Activated T-cell treated with anti-CD3 and anti-CD28 coated beads, Interleukin-2, amount 50 U/mL, for 4 hours (primary cell): ENCODE results near the gene ZNF654. TPM values are rescaled to one million over a fixed set of nuclear protein-coding genes. Genes with fewer than 3 reads are reported as not detected.
"Not testable (repeated sequence)": the region's sequence is repeated elsewhere in the genome, so short reads cannot be mapped to it uniquely, and the experiment has no call there.

ENCODE experiments used
- ATAC-seq, 2 donors: fragments of 200-7000 bp; cut with Tn5 transposase; one replicate each; pipeline ENCODE4 v1.10.0; 2021
- DNase-seq: peaks from one replicate; pipeline ENCODE4 v3.0.0-alpha.2; 2020
- H3K27me3 Mint-ChIP-seq: one replicate; pipeline ENCODE4 v1.8.0; 2021; ENCODE audit warnings: low read depth, mixed read lengths
- H3K36me3 Mint-ChIP-seq: one replicate; pipeline ENCODE4 v1.8.0; 2022; ENCODE audit warnings: mixed read lengths; ENCODE audit not compliant: insufficient read depth
- H3K4me1 Mint-ChIP-seq: one replicate; pipeline ENCODE4 v1.8.0; 2021; ENCODE audit warnings: low read depth, mixed read lengths
- H3K4me3 Mint-ChIP-seq: one replicate; pipeline ENCODE4 v1.8.0; 2021; ENCODE audit warnings: mild to moderate bottlenecking, moderate library complexity, mixed read lengths
- H3K9me3 Mint-ChIP-seq: one replicate; pipeline ENCODE4 v1.8.0; 2021; ENCODE audit warnings: mixed read lengths
- total RNA-seq, 3 donors: library from RNA; stranded (reverse); gene quantifications; one replicate each; pipeline ENCODE4 v1.2.1, GENCODE V29; 2021

Gene ZNF654
- total RNA-seq, 3 donors from 2014 or later = 8.0 to 9.2 (median 8.1) TPM

DNA sequence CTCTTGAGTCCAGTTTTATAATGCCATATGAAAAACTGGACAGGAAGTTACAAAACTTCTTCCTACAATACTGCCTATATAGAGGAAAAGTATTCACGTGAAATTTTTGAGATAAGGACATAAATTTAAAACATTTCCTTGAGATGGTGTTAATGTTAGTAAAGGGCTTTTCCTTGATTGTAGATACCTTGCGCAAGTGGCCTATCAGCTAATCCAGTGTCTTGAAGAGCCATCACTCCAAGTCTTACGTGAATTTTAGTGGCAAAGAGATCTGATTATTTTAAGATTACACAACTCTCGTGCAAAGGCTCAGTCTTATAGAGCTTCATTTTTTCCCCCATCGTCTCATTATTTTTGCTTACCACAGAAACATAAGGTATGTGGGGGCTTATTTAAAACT is 109.1 kb downstream of the ZNF654 start:
- H3K9me3 Mint-ChIP-seq = no peaks in the 10 kb centered on the region
- DNase-seq (no peak), ATAC-seq (no peak)
- H3K4me1 Mint-ChIP-seq = peaks cover 3% of the 10 kb centered on the region
- peaks cover 13% of the 10 kb centered on the region for H3K36me3 Mint-ChIP-seq
- no peak overlapping the region for H3K4me3 Mint-ChIP-seq
- H3K27me3 Mint-ChIP-seq = no peaks in the 10 kb centered on the region

DNA sequence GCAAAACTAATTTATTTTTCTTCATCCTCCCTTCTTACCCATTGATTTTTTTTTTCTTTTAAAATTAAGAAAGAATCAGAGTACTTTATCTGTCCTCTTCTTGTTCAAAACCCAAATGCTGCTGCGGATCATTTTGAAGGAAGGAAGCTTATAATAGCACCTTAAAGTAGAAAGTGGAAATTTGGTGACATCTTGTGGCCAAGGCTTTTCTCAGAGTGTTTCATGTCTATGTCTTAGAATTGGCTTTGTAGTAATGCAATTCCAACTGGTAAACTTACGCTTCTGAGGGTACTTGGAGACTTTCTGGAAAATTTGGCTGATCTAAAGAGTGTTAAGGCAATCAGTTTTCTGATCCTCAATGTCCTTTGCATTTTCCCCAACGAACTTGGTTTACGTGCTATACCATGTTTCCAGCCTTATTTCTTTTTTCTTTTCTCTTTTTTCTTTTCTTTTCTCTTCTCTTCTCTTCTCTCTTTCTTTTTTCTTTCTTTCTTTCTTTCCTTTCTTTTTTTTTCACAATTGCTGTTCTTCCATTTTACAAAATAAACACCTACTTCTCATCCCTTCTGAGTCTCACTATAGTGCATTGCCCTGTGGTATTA is 121.4 kb downstream of the ZNF654 start:
- no peak overlapping the region for H3K4me3 Mint-ChIP-seq
- peaks cover 4% of the 10 kb centered on the region for H3K4me1 Mint-ChIP-seq
- H3K9me3 Mint-ChIP-seq = peaks cover 16% of the 10 kb centered on the region
- H3K27me3 Mint-ChIP-seq = no peaks in the 10 kb centered on the region
- ATAC-seq (peak in 1 of 2 donors; percentile 48), DNase-seq (peak; percentile 10)
- H3K36me3 Mint-ChIP-seq = no peaks in the 10 kb centered on the region

DNA sequence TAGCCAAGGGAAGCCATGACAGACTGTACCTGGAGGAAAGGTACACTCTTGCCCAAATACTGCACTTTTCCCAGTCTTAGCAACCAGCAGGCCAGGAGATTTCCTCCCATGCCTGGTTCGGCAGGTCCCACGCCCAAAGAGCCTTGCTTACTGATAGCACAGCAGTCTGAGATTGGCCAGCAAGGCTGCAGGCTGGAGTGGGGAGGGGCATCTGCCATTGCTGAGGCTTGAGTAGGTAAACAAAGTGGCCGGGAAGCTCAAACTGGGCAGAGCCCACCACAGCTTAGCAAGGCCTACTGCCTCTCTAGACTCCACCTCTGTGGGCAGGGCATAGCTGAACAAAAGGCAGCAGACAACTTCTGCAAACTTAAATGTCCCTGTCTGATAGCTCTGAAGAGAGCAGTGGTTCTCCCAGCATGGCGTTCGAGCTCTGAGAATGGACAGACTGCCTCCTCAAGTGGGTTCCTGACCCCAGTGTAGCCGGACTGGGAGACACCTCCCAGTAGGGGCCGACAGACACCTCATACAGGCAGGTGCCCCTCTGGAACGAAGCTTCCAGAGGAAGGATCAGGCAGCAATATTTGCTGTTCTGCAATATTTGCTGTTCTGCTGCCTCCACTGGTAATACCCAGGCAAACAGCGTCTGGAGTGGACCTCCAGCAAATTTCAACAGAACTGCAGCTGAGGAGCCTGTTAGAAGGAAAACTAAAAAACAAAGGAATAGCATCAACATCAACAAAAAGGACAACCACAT is 123.3 kb downstream of the ZNF654 start:
- ATAC-seq, H3K4me1 Mint-ChIP-seq, H3K4me3 Mint-ChIP-seq, H3K36me3 Mint-ChIP-seq, DNase-seq, H3K27me3 Mint-ChIP-seq: not testable (repeated sequence)
- peaks cover 22% of the 10 kb centered on the region for H3K9me3 Mint-ChIP-seq

DNA sequence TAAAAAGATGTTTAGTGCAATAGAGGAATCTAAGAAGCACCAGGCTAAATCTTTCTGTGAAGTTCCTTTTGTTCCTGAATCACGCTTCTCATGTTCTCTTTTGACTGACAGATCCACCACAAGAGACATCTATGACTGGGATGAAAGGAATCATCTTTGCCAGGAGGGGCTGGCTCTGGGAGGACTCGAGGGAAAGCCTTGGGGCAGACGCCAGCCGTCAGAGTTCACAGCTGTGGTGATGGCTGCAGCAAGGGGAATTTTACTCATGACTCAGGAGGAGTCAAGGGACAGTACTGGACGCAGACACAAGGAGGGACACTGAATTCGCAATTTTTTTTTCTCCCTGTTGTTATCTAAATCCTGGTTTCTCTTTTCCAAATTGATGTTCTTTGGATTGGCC is 129.4 kb downstream of the ZNF654 start:
- peaks cover 22% of the 10 kb centered on the region for H3K9me3 Mint-ChIP-seq
- no peak for ATAC-seq
- DNase-seq = no peak

DNA sequence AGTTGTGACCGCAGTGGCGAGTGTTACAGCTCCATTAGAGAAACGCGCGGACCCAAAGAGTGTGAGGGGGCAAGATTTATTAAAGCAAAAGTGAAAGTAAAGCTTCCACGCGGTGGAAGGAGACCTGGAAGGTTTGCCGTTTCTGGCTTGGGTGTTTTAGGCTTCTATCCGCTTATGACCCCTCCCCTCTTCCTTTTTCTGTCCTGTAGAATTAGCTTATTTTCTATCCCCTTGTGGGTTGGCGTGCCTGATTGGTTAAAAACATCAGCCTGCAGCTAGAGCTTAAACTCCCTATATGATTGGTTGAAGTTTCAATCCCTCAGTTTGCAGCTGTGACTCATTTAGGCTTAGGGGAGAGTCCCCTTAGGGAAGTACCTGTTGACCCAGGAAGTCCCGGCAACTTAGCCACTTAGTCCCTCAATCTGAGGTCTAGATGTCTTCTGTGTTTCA is 130.3 kb downstream of the ZNF654 start:
- H3K9me3 Mint-ChIP-seq = peaks cover 17% of the 10 kb centered on the region
- H3K4me3 Mint-ChIP-seq = no peak overlapping the region
- peak in 1 of 2 donors; percentile 28 for ATAC-seq
- DNase-seq = no peak
- H3K27me3 Mint-ChIP-seq = no peaks in the 10 kb centered on the region
- no peaks in the 10 kb centered on the region for H3K36me3 Mint-ChIP-seq
- no peaks in the 10 kb centered on the region for H3K4me1 Mint-ChIP-seq

More for the DNA sequence above, 129.4 kb downstream of the ZNF654 start:
- Mint-ChIP-seq H3K4me3 (no peak overlapping the region), H3K36me3 (no peaks in the 10 kb centered on the region), H3K4me1 (no peaks in the 10 kb centered on the region), H3K27me3 (no peaks in the 10 kb centered on the region)

DNA sequence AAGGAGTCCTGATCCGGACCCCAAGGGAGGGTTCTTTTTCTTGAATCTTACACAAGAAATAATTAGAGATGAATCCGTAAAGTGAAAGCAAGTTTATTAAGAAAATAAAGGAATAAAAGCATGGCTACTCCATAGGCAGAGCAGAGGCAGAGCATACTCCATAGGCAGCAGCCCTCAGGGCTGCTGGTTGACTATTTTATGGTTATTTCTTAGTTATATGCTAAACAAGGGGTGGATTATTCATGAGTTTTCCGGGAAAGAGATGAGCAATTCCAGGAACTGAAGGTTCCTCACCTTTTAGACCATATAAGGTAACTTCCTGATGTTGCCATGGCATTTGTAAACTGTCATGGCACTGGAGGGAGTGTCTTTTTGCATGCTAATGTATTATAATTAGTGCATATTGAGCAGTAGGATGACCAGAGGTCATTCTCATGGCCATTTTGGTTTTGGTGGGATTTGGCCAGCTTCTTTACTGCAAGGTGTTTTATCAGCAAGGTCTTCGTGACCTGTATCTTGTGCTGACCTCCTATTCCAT is 132.9 kb downstream of the ZNF654 start:
- Mint-ChIP-seq H3K9me3 (no peaks in the 10 kb centered on the region), H3K4me3 (no peak overlapping the region), H3K36me3 (no peaks in the 10 kb centered on the region), H3K27me3 (no peaks in the 10 kb centered on the region), H3K4me1 (no peaks in the 10 kb centered on the region)
- DNase-seq (no peak), ATAC-seq (no peak)

DNA sequence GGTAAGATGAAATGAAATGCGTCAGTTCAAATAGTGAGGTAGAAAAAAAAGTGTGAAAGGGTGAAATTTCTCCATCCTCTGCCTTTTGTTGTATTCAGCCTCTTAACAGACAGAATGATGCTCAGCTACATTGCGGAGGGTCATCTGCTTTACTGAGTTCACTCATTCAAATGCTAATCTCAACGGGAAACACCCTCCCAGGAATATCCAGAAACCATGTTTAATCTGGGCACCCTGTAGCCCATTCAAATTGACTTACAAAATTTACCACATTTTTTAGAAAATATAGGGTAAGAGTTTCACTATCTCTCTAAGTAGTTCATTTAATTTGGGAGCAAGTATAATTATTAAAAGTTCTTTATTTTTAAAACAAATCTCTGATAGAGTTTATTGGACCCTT is 133.6 kb downstream of the ZNF654 start:
- Mint-ChIP-seq H3K9me3 (no peaks in the 10 kb centered on the region), H3K27me3 (no peaks in the 10 kb centered on the region), H3K4me1 (no peaks in the 10 kb centered on the region), H3K36me3 (no peaks in the 10 kb centered on the region), H3K4me3 (no peak overlapping the region)
- ATAC-seq (no peak), DNase-seq (no peak)

Other genes with a start within 250 kb of the ZNF654 start
- gene CGGBP1, start 250 bp upstream of the ZNF654 start, total RNA-seq = 10 to 100 TPM; 51.9 to 62.6 (median 58.7) TPM
- gene C3orf38, start 90.7 kb downstream of the ZNF654 start, total RNA-seq = 10 to 100 TPM; 18.3 to 25.4 (median 23.8) TPM